Midbrain (tissue), 1 donor: ENCODE results near the gene HDGFL2.

Source experiments
- DNase-seq: peaks from one replicate; lab custom pipeline; 2025; lab: John Stamatoyannopoulos, UW

The HDGFL2 gene

DNA sequence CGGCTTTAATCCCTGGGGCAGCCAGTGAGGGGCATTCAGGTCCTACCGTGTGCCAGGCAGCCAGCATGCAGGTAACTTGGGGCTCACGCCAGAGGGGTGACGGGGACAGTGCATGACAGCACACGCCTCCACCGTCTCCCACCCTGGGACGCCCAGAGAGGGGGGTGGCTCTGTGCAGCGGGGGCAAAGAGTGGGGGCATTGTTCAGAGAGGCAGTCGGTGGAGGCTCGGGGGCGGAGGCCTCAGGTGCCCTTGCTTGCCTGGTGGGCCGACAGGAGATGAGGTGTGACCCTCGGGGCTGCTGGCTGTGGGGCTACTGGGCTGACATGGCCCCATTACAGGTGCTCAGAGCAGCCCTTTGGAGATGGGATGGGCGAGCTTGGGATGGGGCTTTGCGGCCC, 27.8 kb downstream of the HDGFL2 start:
- DNase-seq = no peak

DNA sequence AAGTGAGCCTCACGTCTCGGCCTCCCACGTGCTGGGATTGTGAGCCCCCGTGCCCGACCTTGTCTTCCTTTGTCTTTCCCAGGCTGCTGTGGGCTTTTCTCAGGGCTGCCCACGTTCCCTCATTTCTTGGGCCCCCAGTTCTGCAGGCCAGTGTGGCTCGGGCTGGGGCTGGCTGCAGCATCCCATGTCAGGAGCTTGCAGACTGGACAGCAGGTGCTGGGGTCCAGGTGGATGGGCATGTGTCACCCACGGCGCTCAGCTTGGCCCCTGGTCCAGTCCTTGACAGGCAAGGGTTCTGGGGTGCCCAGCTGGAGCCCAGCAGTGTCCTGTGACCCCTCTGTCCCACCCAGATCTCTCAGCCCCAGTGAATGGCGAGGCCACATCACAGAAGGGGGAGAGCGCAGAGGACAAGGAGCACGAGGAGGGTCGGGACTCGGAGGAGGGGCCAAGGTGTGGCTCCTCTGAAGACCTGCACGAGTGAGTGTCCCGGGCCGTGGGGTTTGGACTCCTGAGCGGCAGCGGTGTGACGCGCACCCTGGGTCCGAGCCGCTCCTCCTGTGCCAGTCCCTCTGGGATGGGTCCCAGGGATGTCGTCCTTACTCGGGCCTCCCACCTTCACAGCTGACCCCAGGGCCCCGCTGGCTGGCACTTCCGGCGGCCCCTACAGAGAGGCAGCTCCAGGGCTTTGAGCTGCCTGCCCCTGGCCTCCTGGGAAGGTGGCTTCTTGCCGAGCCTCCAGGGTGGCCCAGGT, 28.9 kb downstream of the HDGFL2 start:
- no peak for DNase-seq

DNA sequence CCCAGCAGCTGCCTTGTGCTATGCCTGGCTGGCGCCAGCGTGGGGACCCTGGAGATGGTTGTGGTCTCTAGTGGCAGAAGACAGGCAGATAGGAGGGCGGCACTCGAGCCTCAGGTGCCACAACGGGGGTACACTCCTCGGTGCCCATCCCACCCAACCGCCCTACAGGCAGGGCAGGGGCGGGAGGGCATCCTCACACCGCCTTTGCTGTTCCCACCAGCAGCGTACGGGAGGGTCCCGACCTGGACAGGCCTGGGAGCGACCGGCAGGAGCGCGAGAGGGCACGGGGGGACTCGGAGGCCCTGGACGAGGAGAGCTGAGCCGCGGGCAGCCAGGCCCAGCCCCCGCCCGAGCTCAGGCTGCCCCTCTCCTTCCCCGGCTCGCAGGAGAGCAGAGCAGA, 29.6 kb downstream of the HDGFL2 start:
- DNase-seq = no peak

DNA sequence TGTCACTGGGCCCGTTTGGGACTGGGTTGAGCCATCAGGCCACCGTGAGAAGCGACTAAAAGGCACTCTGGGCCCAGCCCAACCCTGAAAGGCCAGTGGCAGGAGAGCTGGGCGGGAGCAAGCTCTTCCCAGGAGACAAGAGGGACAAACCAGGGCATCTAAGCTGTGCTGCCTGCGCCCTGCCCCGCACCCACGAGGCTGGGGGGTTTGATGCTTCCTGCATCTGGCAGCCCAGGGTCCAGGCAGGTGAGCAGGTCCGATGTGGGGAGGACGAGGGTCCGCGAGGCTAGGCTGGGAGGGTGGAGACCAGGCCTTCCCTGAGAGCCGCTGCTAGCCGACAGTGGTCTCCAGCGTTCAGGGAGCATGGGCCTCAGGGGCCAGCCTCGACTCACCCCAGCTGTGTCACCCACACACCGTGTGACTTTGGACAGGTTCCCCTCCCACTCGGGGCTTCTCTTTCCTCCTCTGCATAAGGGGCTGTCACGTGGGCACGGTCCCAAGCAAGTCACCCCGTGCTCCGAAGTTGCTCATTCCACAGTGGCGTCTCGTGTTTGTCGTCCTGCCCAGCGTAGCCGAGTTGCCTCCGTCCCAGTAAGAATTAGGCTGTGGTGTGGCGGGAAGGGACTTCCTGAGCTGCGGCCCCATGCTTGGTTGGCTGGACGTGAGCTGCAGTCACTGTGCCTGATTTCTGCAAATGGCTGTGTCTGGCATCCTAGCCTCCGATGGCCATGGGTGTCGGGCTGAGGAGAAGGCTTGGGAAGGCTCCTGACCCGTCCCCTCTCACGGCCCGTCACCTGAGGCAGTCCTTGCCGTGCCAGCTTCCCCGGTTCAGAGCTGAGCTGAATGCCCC, 30.4 kb downstream of the HDGFL2 start:
- DNase-seq = no peak

DNA sequence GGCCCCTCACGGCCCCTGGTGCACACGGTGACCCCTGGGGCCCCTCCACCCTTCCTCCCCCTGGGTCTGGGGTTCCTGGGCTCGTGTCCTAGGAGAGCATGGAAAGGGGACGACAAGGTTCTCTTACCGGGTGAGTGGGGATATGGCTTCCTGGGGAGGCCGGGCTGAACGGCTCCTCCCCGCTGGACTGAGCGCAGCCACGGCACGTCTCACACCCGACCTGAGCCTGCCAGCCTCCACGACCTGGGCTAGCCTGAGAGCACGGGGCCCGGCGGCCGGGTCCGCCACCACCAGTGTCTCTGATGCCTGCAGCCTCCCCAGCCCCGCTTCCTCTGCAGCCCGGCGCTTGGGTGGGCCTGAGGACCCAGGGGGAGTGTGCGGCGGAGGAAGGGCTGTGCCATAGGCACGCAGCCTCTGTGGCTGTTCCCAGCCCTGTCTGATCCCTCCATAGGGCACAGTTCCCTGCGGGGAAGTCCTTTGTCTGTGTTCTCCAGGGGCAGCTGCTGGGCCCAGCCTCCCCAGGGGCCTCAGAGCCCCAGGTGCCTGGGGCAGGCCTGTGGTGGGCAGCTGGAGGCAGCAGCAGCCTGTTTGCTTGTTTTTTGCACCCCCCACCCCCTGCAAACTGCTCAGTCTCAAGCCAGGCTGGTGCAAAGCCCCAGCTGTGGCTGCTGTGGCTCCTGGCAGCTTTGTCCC, 31.2 kb downstream of the HDGFL2 start:
- no peak for DNase-seq

GRCh38 chr19:4503825-4504170, 31.7 kb downstream of the HDGFL2 start:
- no peak for DNase-seq

DNA sequence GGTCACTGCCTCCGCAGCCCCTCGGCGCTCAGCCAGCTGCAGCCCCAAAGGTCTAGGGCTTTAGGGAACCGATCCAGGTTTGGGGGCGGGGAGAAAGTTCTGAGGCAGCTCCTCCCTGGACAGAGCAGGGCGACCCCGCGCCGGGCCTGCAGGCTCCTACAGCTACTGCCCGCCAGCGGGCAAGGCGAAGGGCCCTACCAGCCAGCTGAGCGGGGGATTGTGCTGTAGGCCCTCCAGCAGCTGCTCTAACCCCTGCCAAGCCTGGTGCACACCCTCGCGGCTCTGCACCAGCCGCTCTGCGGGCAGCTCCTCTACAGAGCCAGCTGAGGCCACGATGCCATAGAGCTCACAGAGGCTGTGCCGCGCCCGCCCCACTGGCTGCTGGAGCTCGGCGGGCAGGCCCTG, 32.2 kb downstream of the HDGFL2 start:
- DNase-seq = peak; percentile 48

DNA sequence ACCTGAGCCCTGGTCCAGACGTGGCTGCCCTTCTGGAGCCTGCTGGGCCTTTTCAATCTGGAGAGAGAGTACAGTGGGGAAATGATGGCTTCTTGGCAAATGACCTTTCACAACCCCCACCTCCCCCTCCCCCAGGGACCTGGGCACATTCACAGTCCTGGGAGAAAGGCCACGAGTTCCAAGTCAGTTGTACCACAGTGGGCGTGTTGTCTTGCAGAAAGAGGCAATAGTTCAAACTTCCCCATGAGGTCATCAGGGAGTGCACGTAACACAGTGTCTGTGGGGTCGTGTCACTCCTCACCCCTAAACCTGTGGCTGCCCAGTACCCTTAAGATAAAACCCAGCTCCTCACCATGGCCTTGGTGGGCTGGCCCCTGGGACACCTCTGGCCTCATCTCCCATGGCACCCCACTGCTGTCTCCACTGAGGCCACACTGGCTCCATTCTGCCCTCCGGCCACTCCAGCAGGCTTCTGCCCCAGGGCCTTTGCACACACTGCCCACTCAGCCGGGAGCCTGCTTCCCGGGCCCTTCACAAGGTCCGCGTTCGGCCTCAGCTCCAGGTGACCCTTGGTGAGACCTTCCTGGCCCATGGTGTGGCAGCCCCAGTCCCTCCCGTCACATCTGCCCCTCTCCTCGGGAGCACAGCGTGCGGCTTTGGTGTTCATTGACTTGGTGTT, 32.9 kb downstream of the HDGFL2 start:
- no peak for DNase-seq

DNA sequence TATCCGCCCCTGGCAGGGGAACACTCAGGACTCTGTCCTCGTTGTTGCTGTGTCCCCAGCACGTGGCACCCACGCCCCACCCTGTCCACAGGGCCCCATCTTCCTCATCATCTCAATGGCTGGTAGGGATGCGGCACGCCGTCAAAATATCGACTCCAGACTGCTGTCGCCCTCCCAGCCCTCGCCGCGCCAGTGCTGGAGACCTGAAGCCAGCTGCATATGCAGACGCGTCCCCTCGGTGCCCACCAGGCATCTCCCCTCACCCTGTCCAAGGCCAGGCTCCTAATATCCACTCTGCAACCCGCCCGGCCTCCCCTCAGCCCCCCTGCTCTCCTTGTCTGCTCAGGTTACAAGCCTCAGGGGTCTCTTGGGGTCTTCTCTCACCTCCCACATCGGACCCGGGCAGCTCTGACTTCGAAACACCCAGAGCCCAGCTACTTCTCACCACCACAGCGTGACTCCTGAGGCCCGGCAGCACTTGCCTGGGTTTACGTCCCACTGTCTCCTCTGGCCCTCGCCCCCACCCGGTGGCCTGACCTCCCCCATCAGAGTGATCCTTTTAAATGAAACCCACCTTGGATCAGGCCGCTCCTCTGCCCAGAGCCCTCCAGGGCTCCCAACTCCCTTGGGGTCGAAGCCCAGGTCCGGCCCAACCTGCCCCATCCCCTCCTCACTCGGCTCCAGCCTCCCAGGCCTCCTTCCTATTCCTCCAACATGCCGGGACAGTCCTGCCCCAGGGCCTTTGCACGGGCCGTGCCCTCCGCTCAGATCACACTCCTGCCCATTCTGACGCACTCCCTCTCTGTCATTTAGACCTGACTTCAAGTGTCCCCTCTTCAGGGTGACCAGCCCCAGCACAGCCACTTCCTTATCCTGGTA, 33.7 kb downstream of the HDGFL2 start:
- DNase-seq = no peak

GRCh38 chr19:4506449-4507149, 34.5 kb downstream of the HDGFL2 start:
- DNase-seq = no peak

DNA sequence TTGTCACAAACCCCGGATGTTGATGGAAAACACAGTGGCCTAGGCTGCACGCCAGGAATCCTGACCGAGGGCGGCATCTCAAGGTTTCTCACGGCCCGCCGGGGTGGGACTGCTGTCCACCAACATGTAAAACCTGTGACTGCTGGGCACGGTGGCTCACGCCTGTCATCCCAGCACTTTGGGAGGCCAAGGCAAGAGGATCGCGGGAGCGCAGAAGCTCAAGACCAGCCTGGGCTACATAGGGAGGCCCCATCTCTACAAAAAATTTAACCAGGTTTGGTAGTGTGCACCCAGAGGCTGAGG, 35.0 kb downstream of the HDGFL2 start:
- DNase-seq = no peak

DNA sequence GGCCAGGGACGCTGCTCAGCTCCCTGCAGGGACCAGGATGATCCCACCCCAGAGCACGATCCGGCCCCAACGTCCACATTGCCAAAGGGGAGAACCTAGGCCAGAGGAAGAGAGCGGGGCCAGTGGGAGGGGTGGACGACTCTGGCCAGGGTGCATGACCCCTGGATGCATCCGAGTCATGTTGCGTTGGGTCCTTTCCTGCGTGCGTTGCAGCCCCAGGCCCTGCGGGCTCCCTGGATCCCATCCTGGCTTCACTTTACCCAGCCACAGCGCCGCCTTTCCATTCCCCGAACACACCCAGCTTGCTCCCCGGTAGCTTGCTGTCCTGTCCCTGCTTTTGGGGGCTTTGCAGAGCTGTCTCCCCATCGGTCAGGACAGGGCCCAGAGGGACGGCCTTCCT, 35.7 kb downstream of the HDGFL2 start:
- DNase-seq = no peak

GRCh38 chr19:4508698-4509097, 36.6 kb downstream of the HDGFL2 start:
- no peak for DNase-seq

DNA sequence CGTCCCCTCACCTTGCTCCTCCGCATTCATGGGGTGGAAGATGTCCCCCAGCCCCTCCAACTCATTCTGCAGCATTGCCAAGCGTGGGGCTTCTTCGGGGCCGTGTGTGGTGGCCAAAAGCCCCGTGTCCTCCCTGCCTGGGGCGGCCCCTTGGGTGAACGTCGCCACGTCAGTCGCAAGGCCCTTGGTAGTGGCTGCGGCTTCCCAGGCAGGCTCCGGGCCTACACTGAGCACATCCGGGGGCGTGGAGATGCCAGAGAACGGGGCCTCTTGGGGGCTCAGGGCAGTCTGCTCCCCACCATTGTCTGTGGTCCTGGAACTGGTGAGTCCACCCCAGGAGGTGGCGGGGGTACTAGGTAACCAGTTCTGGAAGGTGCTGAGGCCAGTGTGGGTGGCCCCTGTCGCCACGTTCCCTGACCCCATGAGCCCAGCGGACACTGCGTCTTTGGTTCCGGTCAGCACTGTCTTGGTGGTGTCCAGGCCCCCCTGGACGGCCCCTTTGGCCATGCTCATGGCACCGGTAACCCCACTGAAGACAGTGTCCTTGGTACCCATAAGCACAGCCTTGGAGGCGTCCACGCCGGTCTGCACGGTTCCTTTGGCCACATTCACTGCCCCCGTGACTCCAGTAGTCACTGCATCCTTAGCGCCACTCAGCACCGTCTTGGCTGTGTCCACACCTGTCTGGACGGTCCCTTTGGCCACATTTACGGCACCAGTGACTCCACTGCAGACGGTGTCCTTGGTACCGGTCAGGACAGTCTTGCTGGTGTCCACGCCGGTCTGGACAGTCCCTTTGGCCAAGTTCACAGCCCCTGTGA, 38.5 kb downstream of the HDGFL2 start:
- DNase-seq = no peak

DNA sequence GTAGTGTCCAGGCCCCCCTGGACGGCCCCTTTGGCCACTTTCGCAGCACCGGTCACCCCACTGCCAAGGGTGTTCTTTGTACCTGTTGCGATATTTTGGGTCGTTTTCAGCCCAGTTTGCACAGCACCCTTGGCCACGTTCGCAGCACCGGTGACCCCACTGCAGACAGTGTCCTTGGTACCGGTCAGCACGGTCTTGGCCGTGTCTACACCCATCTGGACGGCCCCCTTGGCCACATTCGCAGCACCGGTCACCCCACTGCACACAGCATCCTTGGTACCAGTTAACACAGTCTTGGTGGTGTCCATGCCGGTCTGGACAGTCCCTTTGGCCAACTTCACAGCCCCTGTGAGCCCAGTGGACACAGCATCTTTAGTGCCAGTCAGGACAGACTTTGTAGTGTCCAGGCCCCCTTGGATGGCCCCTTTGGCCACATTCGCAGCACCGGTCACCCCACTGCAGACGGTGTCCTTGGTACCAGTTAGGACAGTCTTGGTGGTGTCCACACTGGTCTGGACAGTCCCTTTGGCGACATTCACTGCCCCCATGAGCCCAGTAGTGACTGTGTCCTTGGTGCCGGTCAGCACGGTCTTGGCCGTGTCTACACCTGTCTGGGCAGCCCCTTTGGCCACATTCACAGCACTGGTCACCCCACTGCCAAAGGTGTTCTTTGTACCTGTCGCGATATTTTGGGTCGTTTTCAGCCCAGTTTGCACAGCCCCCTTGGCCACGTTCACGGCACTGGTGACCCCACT, 39.4 kb downstream of the HDGFL2 start:
- DNase-seq = no peak

GRCh38 chr19:4512070-4512469, 40.0 kb downstream of the HDGFL2 start:
- DNase-seq = no peak

- no peak for DNase-seq
Measured at GRCh38 chr19:4513248-4513647, 41.2 kb downstream of the HDGFL2 start.

DNA sequence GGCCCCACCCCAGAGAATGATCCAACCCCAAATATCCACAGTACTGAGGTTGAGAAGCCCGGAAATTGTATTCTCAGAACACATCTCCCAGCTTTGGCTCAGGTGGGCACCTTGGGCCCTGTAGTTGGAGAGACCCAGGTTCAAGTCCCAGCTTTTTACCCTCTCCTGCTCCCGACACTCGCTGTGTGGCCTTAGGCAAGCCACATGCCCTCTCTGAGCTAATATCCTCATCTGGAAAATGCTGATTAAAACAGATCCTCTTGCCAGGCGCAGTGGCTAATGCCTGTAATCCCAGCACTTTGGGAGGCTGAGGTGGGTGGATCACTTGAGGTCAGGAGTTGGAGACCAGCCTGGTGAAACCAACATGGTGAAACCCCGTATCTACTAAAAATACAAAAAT, 43.6 kb downstream of the HDGFL2 start:
- DNase-seq = no peak

- DNase-seq = no peak
Measured at GRCh38 chr19:4516199-4516938, 44.3 kb downstream of the HDGFL2 start.
